Measurements from ENCODE around the gene CHMP1B. TPM values are rescaled to one million over a fixed set of nuclear protein-coding genes. Genes with fewer than 3 reads are reported as not detected.

CHMP1B gene
- total and polyA plus RNA-seq, 11 donors: 19.8 to 41.2 (median 37.3) TPM

- no peak overlapping the region for H3K27ac ChIP-seq
- intact Hi-C loops (cut with DNase I): loop anchor here in 2 of 10 donors (10.0 kb wide), 1 partner anchor 210 kb away; no protein-coding TSS in a partner anchor
- TF ChIP-seq, protein P1, sequence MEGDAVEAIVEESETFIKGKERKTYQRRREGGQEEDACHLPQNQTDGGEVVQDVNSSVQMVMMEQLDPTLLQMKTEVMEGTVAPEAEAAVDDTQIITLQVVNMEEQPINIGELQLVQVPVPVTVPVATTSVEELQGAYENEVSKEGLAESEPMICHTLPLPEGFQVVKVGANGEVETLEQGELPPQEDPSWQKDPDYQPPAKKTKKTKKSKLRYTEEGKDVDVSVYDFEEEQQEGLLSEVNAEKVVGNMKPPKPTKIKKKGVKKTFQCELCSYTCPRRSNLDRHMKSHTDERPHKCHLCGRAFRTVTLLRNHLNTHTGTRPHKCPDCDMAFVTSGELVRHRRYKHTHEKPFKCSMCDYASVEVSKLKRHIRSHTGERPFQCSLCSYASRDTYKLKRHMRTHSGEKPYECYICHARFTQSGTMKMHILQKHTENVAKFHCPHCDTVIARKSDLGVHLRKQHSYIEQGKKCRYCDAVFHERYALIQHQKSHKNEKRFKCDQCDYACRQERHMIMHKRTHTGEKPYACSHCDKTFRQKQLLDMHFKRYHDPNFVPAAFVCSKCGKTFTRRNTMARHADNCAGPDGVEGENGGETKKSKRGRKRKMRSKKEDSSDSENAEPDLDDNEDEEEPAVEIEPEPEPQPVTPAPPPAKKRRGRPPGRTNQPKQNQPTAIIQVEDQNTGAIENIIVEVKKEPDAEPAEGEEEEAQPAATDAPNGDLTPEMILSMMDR (IDR thresholded peaks at IDR 0.05): no peak
- no peak for TF ChIP-seq POLR2A (IDR thresholded peaks at IDR 0.05)
- H3K4me3 ChIP-seq: no peak overlapping the region
- peaks cover 0 to 3% (median 0%) of the 10 kb centered on the region in 9 donors for H3K27me3 ChIP-seq
- H3K4me1 ChIP-seq: peaks cover 0 to 10% (median 0%) of the 10 kb centered on the region in 12 donors
- H3K36me3 ChIP-seq: no peaks in the 10 kb centered on the region
- WGBS, 4 donors: 81 to 95% (median 87%) methylated on average over 2 of the region's 2 CpGs
- DNase-seq (no peak), ATAC-seq (no peak)
- H3K9me3 ChIP-seq: no peaks in the 10 kb centered on the region
Measured at GRCh38 chr18:11864471-11864870, 13.3 kb downstream of the CHMP1B start.

- no peak overlapping the region for H3K4me3 ChIP-seq
- intact Hi-C loops (cut with DNase I): loop anchor here in 2 of 10 donors (10.0 kb wide), 1 partner anchor 210 kb away; no protein-coding TSS in a partner anchor
- DNase-seq: no peak
- H3K27ac ChIP-seq: no peak overlapping the region
- no peak for TF ChIP-seq POLR2A (IDR thresholded peaks at IDR 0.05)
- TF ChIP-seq, protein P1 (IDR thresholded peaks at IDR 0.05): no peak
- H3K27me3 ChIP-seq: peaks cover 0 to 3% (median 0%) of the 10 kb centered on the region in 9 donors
- peaks cover 0 to 4% (median 0%) of the 10 kb centered on the region in 12 donors for H3K4me1 ChIP-seq
- H3K9me3 ChIP-seq: no peaks in the 10 kb centered on the region
- H3K36me3 ChIP-seq: no peaks in the 10 kb centered on the region
- no peak for ATAC-seq
- 88 to 93% (median 90%) methylated on average over 11 to 12 of the region's 12 CpGs for WGBS, 4 donors
Measured at GRCh38 chr18:11865071-11865470, 13.9 kb downstream of the CHMP1B start.

GRCh38 chr18:11866329-11866728 is 15.1 kb downstream of the CHMP1B start:
- Histone ChIP-seq H3K36me3 (no peaks in the 10 kb centered on the region), H3K4me1 (no peaks in the 10 kb centered on the region), H3K4me3 (no peak overlapping the region), H3K9me3 (no peaks in the 10 kb centered on the region), H3K27ac (no peak overlapping the region), H3K27me3 (peaks cover 0 to 3% (median 0%) of the 10 kb centered on the region in 9 donors)
- WGBS, 4 donors: 55 to 58% (median 57%) methylated on average over 10 of the region's 10 CpGs
- intact Hi-C loops (cut with DNase I): loop anchor here in 3 of 10 donors (2.0 to 10.0 kb wide), 2 partner anchors 128 to 212 kb away; no protein-coding TSS in a partner anchor
- DNase-seq: no peak
- TF ChIP-seq, protein P1 (IDR thresholded peaks at IDR 0.05): no peak
- TF ChIP-seq POLR2A (IDR thresholded peaks at IDR 0.05): no peak
- no peak for ATAC-seq

DNA sequence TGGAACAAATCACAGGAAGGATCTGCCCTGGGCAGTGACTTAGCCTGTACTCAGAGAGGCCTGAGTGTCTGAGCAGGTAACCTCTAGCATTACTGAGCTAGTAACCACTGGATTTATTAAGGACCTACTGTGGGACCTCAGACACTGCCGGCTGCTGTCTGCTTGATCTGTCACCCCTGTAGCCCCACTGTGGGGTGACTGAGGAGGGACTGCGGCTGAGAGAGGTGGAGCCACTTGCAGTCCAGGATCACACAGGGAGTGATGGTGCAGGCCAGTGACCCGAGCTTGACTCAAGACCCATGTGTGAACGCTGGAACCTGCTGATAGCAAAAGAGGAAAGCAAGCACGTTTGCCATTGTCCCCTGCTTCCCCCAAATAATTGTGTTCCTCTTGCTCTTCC is 15.6 kb downstream of the CHMP1B start:
- Histone ChIP-seq H3K4me1 (no peaks in the 10 kb centered on the region), H3K4me3 (no peak overlapping the region), H3K27ac (no peak overlapping the region), H3K27me3 (peaks cover 0 to 3% (median 0%) of the 10 kb centered on the region in 9 donors), H3K9me3 (no peaks in the 10 kb centered on the region), H3K36me3 (no peaks in the 10 kb centered on the region)
- no peak for DNase-seq
- intact Hi-C loops (cut with DNase I): loop anchor here in 3 of 10 donors (2.0 to 10.0 kb wide), 2 partner anchors 128 to 212 kb away; no protein-coding TSS in a partner anchor
- no peak for TF ChIP-seq POLR2A (IDR thresholded peaks at IDR 0.05)
- TF ChIP-seq, protein P1 (IDR thresholded peaks at IDR 0.05): no peak
- 23 to 56% (median 40%) methylated on average over 3 to 5 of the region's 5 CpGs for WGBS, 4 donors
- no peak for ATAC-seq
